GM12878 (cell line): ENCODE data around the gene TMEM163. TPM values are rescaled to one million over a fixed set of nuclear protein-coding genes. Genes with fewer than 3 reads are reported as not detected.

ENCODE experiments used
- ATAC-seq: fragments of 200-7000 bp; cut with Tn5 transposase; 3 replicates; pipeline ENCODE4 v1.9.1; 2020; ENCODE audit warnings: mild to moderate bottlenecking, moderate library complexity
- BruUV-seq: library from RNA; stranded (reverse); fragments of 400-500 nt; replicated peaks from 2 replicates; lab custom pipeline; 2021; lab: Mats Ljungman, UMichigan
- CTCF ChIA-PET: fragments of 300-600 bp; sonication (Branson Sonifier 250); formaldehyde crosslinking; extraction: SDS; loops from one replicate; lab custom pipeline; 2021; ENCODE audit warnings: inconsistent platforms; lab: Yijun Ruan, JAX
- POLR2A ChIA-PET: fragments of 350-600 bp; formaldehyde crosslinking; extraction: SDS; loops from one replicate; lab custom pipeline; 2021; ENCODE audit warnings: inconsistent platforms; lab: Charles Lee
- RAD21 ChIA-PET: fragments of 300-600 bp; sonication (Branson Sonifier 250); formaldehyde crosslinking; loops from one replicate; lab custom pipeline; 2023; ENCODE audit warnings: antibody characterized with exemption; ENCODE audit not compliant: unreplicated experiment; lab: Charles Lee
- SMC1A ChIA-PET: fragments of 300-600 bp; sonication (Branson Sonifier 250); formaldehyde crosslinking; loops from one replicate; lab custom pipeline; 2023; ENCODE audit not compliant: unreplicated experiment, uncharacterized antibody; lab: Charles Lee
- DNase-seq: peaks from one replicate; pipeline ENCODE4 v3.0.0-alpha.2; 2011; ENCODE audit warnings: low read depth, low spot score
- FAIRE-seq: peaks from 3 replicates; lab custom pipeline; 2011; peaks lifted over from hg19 to GRCh38; lab: Jason Lieb, UNC
- H2AFZ ChIP-seq: 2 replicates; pipeline ENCODE4 v1.6.0; 2011; ENCODE audit warnings: low read depth, low read length, control low read depth; ENCODE audit not compliant: control insufficient read depth
- H3K27ac ChIP-seq: 2 replicates; pipeline ENCODE4 v1.5.1; 2011; ENCODE audit warnings: control low read depth; ENCODE audit not compliant: control insufficient read depth, insufficient read depth
- H3K27me3 ChIP-seq, 2 experiments: replicated peaks in 1 of 2; 2 replicates each; pipeline versions ENCODE4 v1.6.0 to v1.6.1; 2011; ENCODE audit warnings: low read length in 1 of 2; ENCODE audit not compliant: control insufficient read depth in 2 of 2, insufficient read depth in 2 of 2
- H3K36me3 ChIP-seq, 2 experiments: 2 replicates each; pipeline ENCODE4 v1.5.1; 2011; ENCODE audit warnings: low read length in 1 of 2; ENCODE audit not compliant: control insufficient read depth in 2 of 2, insufficient read depth in 2 of 2
- H3K4me1 ChIP-seq: 2 replicates; pipeline ENCODE4 v1.6.1; 2011; ENCODE audit warnings: mild to moderate bottlenecking, low read length, moderate library complexity, mixed read lengths; ENCODE audit not compliant: control insufficient read depth, insufficient read depth
- H3K4me2 ChIP-seq: 2 replicates; pipeline ENCODE4 v1.6.0; 2011; ENCODE audit warnings: control low read depth; ENCODE audit not compliant: control insufficient read depth, insufficient read depth
- H3K4me3 ChIP-seq: fragments of 200-600 bp; sonication (generic); 2 replicates; pipeline ENCODE4 v1.5.1; 2016
- H3K79me2 ChIP-seq: 2 replicates; pipeline ENCODE4 v1.6.0; 2011; ENCODE audit warnings: low read length; ENCODE audit not compliant: control insufficient read depth, insufficient read depth
- H3K9ac ChIP-seq: 2 replicates; pipeline ENCODE4 v1.8.0; 2011; ENCODE audit warnings: low read length, control low read depth, mixed read lengths; ENCODE audit not compliant: control insufficient read depth, insufficient read depth
- H3K9me3 ChIP-seq: replicated peaks from 3 replicates; pipeline ENCODE4 v1.5.1; 2011; ENCODE audit warnings: mild to moderate bottlenecking, low read length; ENCODE audit not compliant: control insufficient read depth, insufficient read depth
- H4K20me1 ChIP-seq: 2 replicates; pipeline ENCODE4 v1.6.0; 2011; ENCODE audit not compliant: control insufficient read depth, insufficient read depth
- ATF7 ChIP-seq: fragments of 450-650 bp; IDR thresholded peaks from 2 replicates; pipeline ENCODE4 v1.6.1; 2016; ENCODE audit warnings: low read depth, mild to moderate bottlenecking
- BMI1 ChIP-seq: fragments of 450-650 bp; IDR thresholded peaks from 2 replicates; pipeline ENCODE4 v1.6.1; 2016; ENCODE audit warnings: mild to moderate bottlenecking, moderate library complexity, borderline replicate concordance
- EP300 ChIP-seq, 2 experiments: fragments of 150-350 bp in 1 of 2; IDR thresholded peaks; 2 replicates each; pipeline ENCODE4 v1.6.1; 2011 to 2012; ENCODE audit warnings: low read depth in 2 of 2, low read length in 2 of 2, borderline replicate concordance in 1 of 2, improper control_type of control experiment in 1 of 2, inconsistent platforms in 1 of 2; ENCODE audit not compliant: control insufficient read depth in 1 of 2
- HDAC2 ChIP-seq: fragments of 200-600 bp; sonication (generic); IDR thresholded peaks from 2 replicates; pipeline ENCODE4 v1.6.1; 2017
- MLLT1 ChIP-seq: fragments of 450-650 bp; IDR thresholded peaks from 2 replicates; pipeline ENCODE4 v1.6.1; 2016; ENCODE audit warnings: mild to moderate bottlenecking
- MXI1 ChIP-seq: fragments of 150-350 bp; IDR thresholded peaks from 2 replicates; pipeline ENCODE4 v1.6.1; 2011; ENCODE audit warnings: low read depth, mild to moderate bottlenecking, inconsistent platforms, low read length, improper control_type of control experiment
- NBN ChIP-seq: fragments of 450-650 bp; IDR thresholded peaks from 2 replicates; pipeline ENCODE4 v1.6.1; 2016
- NFYA ChIP-seq: IDR thresholded peaks from 2 replicates; pipeline ENCODE4 v1.6.1; 2011; ENCODE audit warnings: low read depth, mild to moderate bottlenecking, low read length, improper control_type of control experiment, borderline replicate concordance
- NFYB ChIP-seq: IDR thresholded peaks from 2 replicates; pipeline ENCODE4 v1.6.1; 2011; ENCODE audit warnings: low read depth, mild to moderate bottlenecking, low read length, improper control_type of control experiment, moderate library complexity; ENCODE audit not compliant: insufficient read depth
- RUNX3 ChIP-seq: IDR thresholded peaks from 2 replicates; pipeline ENCODE4 v1.6.1; 2012; ENCODE audit warnings: low read length, inconsistent platforms
- SMARCA5 ChIP-seq: fragments of 450-650 bp; IDR thresholded peaks from 2 replicates; pipeline ENCODE4 v1.6.1; 2017; ENCODE audit warnings: mild to moderate bottlenecking
- SP1 ChIP-seq: IDR thresholded peaks from one replicate; pipeline ENCODE4 v1.6.1; 2011; ENCODE audit warnings: low read depth, low read length
- TARDBP ChIP-seq: IDR thresholded peaks from 2 replicates; pipeline ENCODE4 v1.6.1; 2016; ENCODE audit warnings: borderline replicate concordance
- TCF12 ChIP-seq: IDR thresholded peaks from 2 replicates; pipeline ENCODE4 v1.6.1; 2011; ENCODE audit warnings: low read depth, mild to moderate bottlenecking, low read length
- WGBS: methylation state at CpG from one replicate; pipeline ENCODE4 v1.1.6; 2016; ENCODE audit warnings: low lambda C conversion rate; ENCODE audit not compliant: insufficient replicate concordance, insufficient coverage; ENCODE audit errors: missing lambda C conversion rate; 5-methylcytosine and 5-hydroxymethylcytosine counted together
- in situ Hi-C: fragments of 300-500 bp; cut with MboI; formaldehyde crosslinking; loops from 9 replicates; pipeline ENCODE4 v1.14.3; 2018; ENCODE audit warnings: mixed read lengths
- intact Hi-C: fragments of 100-400 bp; cut with micrococcal nuclease; formaldehyde crosslinking; loops from one replicate; pipeline ENCODE4 v1.14.2; 2022; ENCODE audit not compliant: unreplicated experiment
- polyA plus RNA-seq, 11 experiments: library from polyadenylated mRNA; depleted of rRNA in 4 of 11; unstranded in 6 of 11; stranded (reverse) in 5 of 11; fragments of >200 nt; fragmentation: Nextera tagmentation in 4 of 11; fragmentation: Illumina TruSeq in 1 of 11; extraction: Ambion mirVana in 4 of 11; extraction: Trizol in 1 of 11; gene quantifications; 1 replicate in 1 of 11; 2 replicates in 10 of 11; pipeline versions ENCODE4 v1.2.1 to v1.2.3, GENCODE V29; 2011 to 2016; ENCODE audit warnings: inconsistent platforms in 2 of 11, missing spikeins in 2 of 11, low read depth in 1 of 11
- total RNA-seq, 4 experiments: library from RNA; depleted of rRNA in 3 of 4; stranded (reverse); fragments of >200 nt in 3 of 4; fragmentation: Illumina TruSeq in 1 of 4; extraction: Trizol in 1 of 4; gene quantifications; 2 replicates each; pipeline versions ENCODE4 v1.2.1 to v1.2.3, GENCODE V29; 2013 to 2021
- TF ChIP-seq, protein P1 (sequence below): fragments of 450-650 bp; IDR thresholded peaks from 2 replicates; pipeline ENCODE4 v1.6.1; 2017; ENCODE audit warnings: borderline replicate concordance

The TMEM163 gene
- total and polyA plus RNA-seq, 10 of the 15 experiments (the other 5 are each of a cell fraction or from before 2014, with no cell fraction given) = 0.05 to 0.11 (median 0.07) TPM; not detected in 4

DNA sequence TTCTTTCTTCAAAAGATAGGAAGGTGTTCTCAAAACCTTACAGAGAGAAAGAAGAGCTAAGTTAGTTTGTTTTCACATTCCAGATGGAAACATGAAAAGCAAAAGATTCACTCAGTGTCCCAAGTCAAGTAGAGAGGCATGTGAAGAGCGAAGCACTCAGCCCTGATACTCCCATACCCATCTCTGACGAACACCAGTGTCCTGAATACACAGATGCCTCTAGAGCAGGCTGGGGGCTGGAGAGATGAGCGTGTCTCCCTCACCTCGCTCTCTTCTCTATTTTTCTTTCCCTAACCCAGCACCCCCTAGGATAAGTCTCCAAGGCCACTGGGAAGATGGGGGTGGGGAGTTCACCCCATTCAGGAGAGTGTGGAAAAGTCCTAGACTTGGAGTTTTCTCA lies 227.8 kb downstream of the TMEM163 start:
- Histone ChIP-seq H3K79me2 (no peaks in the 10 kb centered on the region), H3K4me1 (no peaks in the 10 kb centered on the region), H3K27me3 (peaks cover 0 to 3% of the 10 kb centered on the region in 2 experiments; a peak in 2 of 4 replicates), H2AFZ (no peak overlapping the region), H3K4me2 (no peak overlapping the region), H3K9me3 (no peaks in the 10 kb centered on the region), H3K4me3 (no peak overlapping the region), H3K27ac (no peak overlapping the region), H4K20me1 (no peaks in the 10 kb centered on the region), H3K36me3 (no peaks in the 10 kb centered on the region), H3K9ac (no peak overlapping the region)
- in situ Hi-C loops (no loop called here), intact Hi-C loops (no loop called here)
- BruUV-seq = no TSS peak
- POLR2A ChIA-PET = no interaction called here
- CTCF ChIA-PET = no interaction called here
- no peak for TF ChIP-seq TCF12
- SMC1A ChIA-PET = interaction anchor here (1.1 kb wide), 1 partner anchor 10 kb away, joined by 3 read pairs; no protein-coding TSS in a partner anchor
- RAD21 ChIA-PET = no interaction called here
- ATAC-seq = no peak
- no peak for DNase-seq
- 33% methylated on average over 4 of the region's 4 CpGs for WGBS
- FAIRE-seq = no peak

DNA sequence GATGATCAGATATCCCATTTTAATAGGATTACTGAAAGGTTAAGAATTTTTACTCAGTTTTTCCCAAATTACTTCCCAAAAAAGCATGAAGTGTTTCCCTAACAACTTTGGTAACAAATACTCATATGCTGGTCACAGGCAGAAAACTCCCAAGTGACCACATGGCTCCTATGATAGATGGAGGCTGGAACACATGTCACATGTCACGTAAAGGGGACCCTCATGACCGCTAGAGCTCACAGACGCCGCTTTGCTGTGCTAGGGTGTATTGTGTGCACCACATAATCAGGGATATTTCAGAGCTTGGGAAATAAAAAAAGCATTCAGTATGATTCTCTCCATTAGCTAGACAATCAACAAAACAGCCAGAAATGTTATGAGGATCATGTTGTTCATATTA lies 228.2 kb downstream of the TMEM163 start:
- no peaks in the 10 kb centered on the region for H3K9me3 ChIP-seq
- intact Hi-C loops = no loop called here
- H3K36me3 ChIP-seq = no peaks in the 10 kb centered on the region
- TF ChIP-seq SP1 (no peak), BMI1 (no peak), HDAC2 (no peak), SMARCA5 (no peak), NFYA (no peak), RUNX3 (no peak), MXI1 (no peak), NFYB (no peak), MLLT1 (no peak), TARDBP (no peak), ATF7 (no peak), NBN (no peak), EP300 (IDR thresholded peaks at IDR 0.05; ENCODE audit: borderline replicate concordance in 1 of 2, control insufficient read depth in 1 of 2, low read depth in 2 of 2, low read length in 2 of 2) (no peak)
- TF ChIP-seq, protein P1, sequence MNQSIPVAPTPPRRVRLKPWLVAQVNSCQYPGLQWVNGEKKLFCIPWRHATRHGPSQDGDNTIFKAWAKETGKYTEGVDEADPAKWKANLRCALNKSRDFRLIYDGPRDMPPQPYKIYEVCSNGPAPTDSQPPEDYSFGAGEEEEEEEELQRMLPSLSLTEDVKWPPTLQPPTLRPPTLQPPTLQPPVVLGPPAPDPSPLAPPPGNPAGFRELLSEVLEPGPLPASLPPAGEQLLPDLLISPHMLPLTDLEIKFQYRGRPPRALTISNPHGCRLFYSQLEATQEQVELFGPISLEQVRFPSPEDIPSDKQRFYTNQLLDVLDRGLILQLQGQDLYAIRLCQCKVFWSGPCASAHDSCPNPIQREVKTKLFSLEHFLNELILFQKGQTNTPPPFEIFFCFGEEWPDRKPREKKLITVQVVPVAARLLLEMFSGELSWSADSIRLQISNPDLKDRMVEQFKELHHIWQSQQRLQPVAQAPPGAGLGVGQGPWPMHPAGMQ = no peak
- TF ChIP-seq, all 136 proteins: peak for 0
- no TSS peak for BruUV-seq
- Histone ChIP-seq H2AFZ (no peak overlapping the region), H4K20me1 (no peaks in the 10 kb centered on the region), H3K9ac (no peak overlapping the region), H3K4me3 (no peak overlapping the region), H3K27me3 (peaks cover 0 to 3% of the 10 kb centered on the region in 2 experiments; a peak in 2 of 4 replicates), H3K27ac (no peak overlapping the region), H3K4me1 (no peaks in the 10 kb centered on the region), H3K79me2 (no peaks in the 10 kb centered on the region), H3K4me2 (no peak overlapping the region)
- ChIA-PET SMC1A (interaction anchor here (1.1 kb wide), 1 partner anchor 11 kb away, joined by 3 read pairs; no protein-coding TSS in a partner anchor), POLR2A (no interaction called here), RAD21 (no interaction called here), CTCF (no interaction called here)
- 25% methylated on average over 4 of the region's 4 CpGs for WGBS
- ATAC-seq (no peak), DNase-seq (no peak), FAIRE-seq (no peak)
- in situ Hi-C loops = no loop called here
